WTC11 (cell line): Measurements from ENCODE around the gene AXIN2. TPM values are rescaled to one million over a fixed set of nuclear protein-coding genes. Genes with fewer than 3 reads are reported as not detected.

Experiments
- ATAC-seq: fragments of 200-7000 bp; cut with Tn5 transposase; 2 replicates; pipeline ENCODE4 v1.10.0; 2021; ENCODE audit warnings: mild to moderate bottlenecking, moderate library complexity
- CTCF ChIA-PET: fragments of 300-600 bp; sonication (Branson Sonifier 250); formaldehyde crosslinking; loops from one replicate; lab custom pipeline; 2021; ENCODE audit warnings: antibody characterized with exemption; lab: Charles Lee
- POLR2A ChIA-PET: fragments of 350-600 bp; sonication (Branson Sonifier 250); formaldehyde crosslinking; loops from one replicate; lab custom pipeline; 2021; ENCODE audit warnings: antibody characterized with exemption; lab: Charles Lee
- DNase-seq: peaks from one replicate; pipeline ENCODE4 v3.0.0; 2021; ENCODE audit warnings: low spot score
- H3K27ac Mint-ChIP-seq: 2 replicates; pipeline ENCODE4 v1.8.0; 2021; ENCODE audit warnings: mixed read lengths
- H3K27me3 Mint-ChIP-seq: 2 replicates; pipeline ENCODE4 v1.8.0; 2021; ENCODE audit warnings: low read depth, mild to moderate bottlenecking, moderate library complexity, mixed read lengths
- H3K36me3 Mint-ChIP-seq: 2 replicates; pipeline ENCODE4 v1.8.0; 2021; ENCODE audit warnings: mixed read lengths
- H3K4me1 Mint-ChIP-seq: 2 replicates; pipeline ENCODE4 v1.8.0; 2022; ENCODE audit warnings: mixed read lengths
- H3K4me3 Mint-ChIP-seq: 2 replicates; pipeline ENCODE4 v1.8.0; 2021; ENCODE audit warnings: mild to moderate bottlenecking, moderate library complexity, mixed read lengths
- H3K9me3 Mint-ChIP-seq: 2 replicates; pipeline ENCODE4 v1.8.0; 2021; ENCODE audit warnings: mixed read lengths
- ESRRA ChIP-seq: sonication (generic); formaldehyde crosslinking; IDR thresholded peaks from 2 replicates; pipeline ENCODE4 v1.8.1; 2022; ENCODE audit warnings: mild to moderate bottlenecking, missing genetic modification reagents, borderline replicate concordance
- FOXJ3 ChIP-seq: sonication (generic); formaldehyde crosslinking; IDR thresholded peaks from 2 replicates; pipeline ENCODE4 v1.9.0; 2021; ENCODE audit warnings: missing genetic modification reagents, mild to moderate bottlenecking, borderline replicate concordance
- IRF2 ChIP-seq: sonication (generic); formaldehyde crosslinking; IDR thresholded peaks from 2 replicates; pipeline ENCODE4 v1.8.0; 2022; ENCODE audit warnings: low read depth, missing genetic modification reagents, borderline replicate concordance
- KAT7 ChIP-seq: sonication (generic); formaldehyde crosslinking; IDR thresholded peaks from 2 replicates; pipeline ENCODE4 v1.8.1; 2023; ENCODE audit warnings: missing genetic modification reagents, mild to moderate bottlenecking, borderline replicate concordance
- MXD4 ChIP-seq: fragments of 250-450 bp; sonication (Bioruptor Pico); IDR thresholded peaks from 2 replicates; pipeline ENCODE4 v1.8.0; 2021; ENCODE audit warnings: mild to moderate bottlenecking, moderate library complexity, borderline replicate concordance
- OVOL2 ChIP-seq: fragments of 250-450 bp; sonication (Bioruptor Pico); IDR thresholded peaks from 2 replicates; pipeline ENCODE4 v1.9.0; 2021; ENCODE audit warnings: mild to moderate bottlenecking, borderline replicate concordance
- SMAD4 ChIP-seq: sonication (generic); formaldehyde crosslinking; IDR thresholded peaks from 2 replicates; pipeline ENCODE4 v1.8.0; 2022; ENCODE audit warnings: mild to moderate bottlenecking, missing genetic modification reagents
- ZBTB21 ChIP-seq: sonication (generic); formaldehyde crosslinking; IDR thresholded peaks from 2 replicates; pipeline ENCODE4 v1.8.1; 2023; ENCODE audit warnings: mild to moderate bottlenecking, missing genetic modification reagents, borderline replicate concordance
- ZNF263 ChIP-seq: sonication (generic); formaldehyde crosslinking; IDR thresholded peaks from 2 replicates; pipeline ENCODE4 v1.8.1; 2022; ENCODE audit warnings: low read depth, mild to moderate bottlenecking, moderate library complexity, missing genetic modification reagents
- total RNA-seq: library from RNA; stranded (reverse); gene quantifications from 3 replicates; pipeline ENCODE4 v1.2.3, GENCODE V29; 2021
- TF ChIP-seq, protein P1 (sequence below): fragments of 250-450 bp; sonication (Bioruptor Pico); IDR thresholded peaks from 2 replicates; pipeline ENCODE4 v1.9.0; 2021; ENCODE audit warnings: moderate library complexity, mild to moderate bottlenecking, inconsistent platforms, borderline replicate concordance
- TF ChIP-seq, protein P2 (sequence below): fragments of 200-600 bp; IDR thresholded peaks from 2 replicates; pipeline ENCODE4 v1.8.0; 2022; ENCODE audit warnings: antibody characterized with exemption
- TF ChIP-seq, protein P3 (sequence below): fragments of 250-450 bp; sonication (Bioruptor Pico); IDR thresholded peaks from 2 replicates; pipeline ENCODE4 v2.1.2; 2022; ENCODE audit warnings: mild to moderate bottlenecking, moderate library complexity
- TF ChIP-seq, protein P4 (sequence below): sonication (generic); formaldehyde crosslinking; IDR thresholded peaks from 2 replicates; pipeline ENCODE4 v1.8.1; 2022; ENCODE audit warnings: mild to moderate bottlenecking, missing genetic modification reagents, moderate library complexity, borderline replicate concordance
- TF ChIP-seq, protein P5 (sequence below): sonication (generic); formaldehyde crosslinking; conservative IDR thresholded peaks from 2 replicates; pipeline ENCODE4 v1.8.1; 2023; ENCODE audit warnings: mild to moderate bottlenecking, low read depth, missing genetic modification reagents, moderate library complexity
- TF ChIP-seq, protein P6 (sequence below): sonication (generic); formaldehyde crosslinking; conservative IDR thresholded peaks from 2 replicates; pipeline ENCODE4 v1.8.1; 2022; ENCODE audit warnings: mild to moderate bottlenecking, missing genetic modification reagents

Gene AXIN2
- total RNA-seq, 1 experiment from 2014 or later, result 35.0 TPM

DNA sequence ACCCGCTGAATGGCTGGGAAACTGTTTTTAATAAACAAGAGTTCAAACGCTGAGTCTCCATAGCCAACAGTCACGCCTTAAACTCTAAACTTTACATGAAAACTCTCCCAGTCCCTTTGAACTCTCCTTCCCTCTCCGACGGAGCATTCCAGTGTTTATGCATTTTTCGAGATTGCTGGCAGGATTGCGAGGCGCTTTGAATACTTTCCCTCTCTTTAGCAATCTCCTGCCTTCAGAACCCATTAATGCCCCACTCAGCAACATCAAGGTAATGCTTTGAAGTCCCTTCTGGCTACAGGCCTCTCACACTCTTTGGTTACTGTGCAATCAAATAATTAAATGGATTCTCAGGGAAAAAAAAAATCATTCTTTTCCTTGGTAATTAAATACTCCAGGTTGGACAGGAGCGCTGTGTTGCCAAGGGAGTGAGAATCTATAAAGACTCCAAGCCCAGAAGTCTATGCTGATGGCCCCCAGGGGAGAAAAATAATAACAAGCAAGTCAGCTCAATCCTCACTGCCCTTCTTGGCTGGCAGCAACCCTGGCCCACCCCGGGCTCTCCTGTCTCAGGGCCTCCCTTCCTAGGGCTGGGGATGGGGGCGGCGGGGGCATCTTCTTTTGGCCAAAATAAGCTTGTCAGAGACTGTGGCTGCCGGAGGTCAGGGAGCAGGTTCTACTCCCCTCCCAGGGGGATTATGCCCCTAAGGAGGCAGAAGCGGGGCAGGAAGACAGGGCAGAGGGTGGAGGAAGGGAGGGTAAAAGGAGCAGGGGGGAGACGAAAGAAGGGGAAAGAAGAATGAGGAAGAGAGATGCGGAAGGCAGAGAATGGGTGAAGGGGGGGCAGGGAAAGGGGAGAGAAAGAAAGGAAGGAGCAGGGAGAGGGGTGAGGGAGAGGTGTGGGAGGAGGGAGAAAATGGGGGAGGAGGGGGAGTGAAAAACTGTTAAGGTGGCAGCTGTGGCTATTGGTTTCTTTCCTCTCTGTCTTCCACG lies 45.2 kb downstream of the AXIN2 start:
- Mint-ChIP-seq H3K9me3 (peaks cover 7% of the 10 kb centered on the region), H3K27me3 (peaks cover 3% of the 10 kb centered on the region; the same call in 1 of the 2 replicates), H3K27ac (no peak overlapping the region; the same call in 1 of the 2 replicates), H3K4me1 (peaks cover 19% of the 10 kb centered on the region), H3K36me3 (no peaks in the 10 kb centered on the region; the same call in 1 of the 2 replicates), H3K4me3 (peak overlapping the region; percentile 50)
- TF ChIP-seq, protein P1, sequence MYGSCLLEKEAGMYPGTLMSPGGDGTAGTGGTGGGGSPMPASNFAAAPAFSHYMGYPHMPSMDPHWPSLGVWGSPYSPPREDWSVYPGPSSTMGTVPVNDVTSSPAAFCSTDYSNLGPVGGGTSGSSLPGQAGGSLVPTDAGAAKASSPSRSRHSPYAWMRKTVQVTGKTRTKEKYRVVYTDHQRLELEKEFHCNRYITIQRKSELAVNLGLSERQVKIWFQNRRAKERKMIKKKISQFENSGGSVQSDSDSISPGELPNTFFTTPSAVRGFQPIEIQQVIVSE (CRISPR knock-in tag), result no peak
- TF ChIP-seq ESRRA (no peak), ZBTB21 (CRISPR knock-in tag) (no peak), IRF2 (CRISPR knock-in tag) (no peak), KAT7 (CRISPR knock-in tag) (no peak), MXD4 (no peak), SMAD4 (no peak), FOXJ3 (no peak), OVOL2 (CRISPR knock-in tag) (no peak), ZNF263 (CRISPR knock-in tag) (peak; percentile 51; the same call in 1 of the 2 replicates)
- TF ChIP-seq, protein P2, sequence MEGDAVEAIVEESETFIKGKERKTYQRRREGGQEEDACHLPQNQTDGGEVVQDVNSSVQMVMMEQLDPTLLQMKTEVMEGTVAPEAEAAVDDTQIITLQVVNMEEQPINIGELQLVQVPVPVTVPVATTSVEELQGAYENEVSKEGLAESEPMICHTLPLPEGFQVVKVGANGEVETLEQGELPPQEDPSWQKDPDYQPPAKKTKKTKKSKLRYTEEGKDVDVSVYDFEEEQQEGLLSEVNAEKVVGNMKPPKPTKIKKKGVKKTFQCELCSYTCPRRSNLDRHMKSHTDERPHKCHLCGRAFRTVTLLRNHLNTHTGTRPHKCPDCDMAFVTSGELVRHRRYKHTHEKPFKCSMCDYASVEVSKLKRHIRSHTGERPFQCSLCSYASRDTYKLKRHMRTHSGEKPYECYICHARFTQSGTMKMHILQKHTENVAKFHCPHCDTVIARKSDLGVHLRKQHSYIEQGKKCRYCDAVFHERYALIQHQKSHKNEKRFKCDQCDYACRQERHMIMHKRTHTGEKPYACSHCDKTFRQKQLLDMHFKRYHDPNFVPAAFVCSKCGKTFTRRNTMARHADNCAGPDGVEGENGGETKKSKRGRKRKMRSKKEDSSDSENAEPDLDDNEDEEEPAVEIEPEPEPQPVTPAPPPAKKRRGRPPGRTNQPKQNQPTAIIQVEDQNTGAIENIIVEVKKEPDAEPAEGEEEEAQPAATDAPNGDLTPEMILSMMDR, result no peak
- TF ChIP-seq, protein P3, sequence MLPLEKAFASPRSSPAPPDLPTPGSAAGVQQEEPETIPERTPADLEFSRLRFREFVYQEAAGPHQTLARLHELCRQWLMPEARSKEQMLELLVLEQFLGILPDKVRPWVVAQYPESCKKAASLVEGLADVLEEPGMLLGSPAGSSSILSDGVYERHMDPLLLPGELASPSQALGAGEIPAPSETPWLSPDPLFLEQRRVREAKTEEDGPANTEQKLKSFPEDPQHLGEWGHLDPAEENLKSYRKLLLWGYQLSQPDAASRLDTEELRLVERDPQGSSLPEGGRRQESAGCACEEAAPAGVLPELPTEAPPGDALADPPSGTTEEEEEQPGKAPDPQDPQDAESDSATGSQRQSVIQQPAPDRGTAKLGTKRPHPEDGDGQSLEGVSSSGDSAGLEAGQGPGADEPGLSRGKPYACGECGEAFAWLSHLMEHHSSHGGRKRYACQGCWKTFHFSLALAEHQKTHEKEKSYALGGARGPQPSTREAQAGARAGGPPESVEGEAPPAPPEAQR (CRISPR knock-in tag), result 0 out of 2 replicates have a peak, but pooled peaks have one; percentile 34
- TF ChIP-seq, protein P4, sequence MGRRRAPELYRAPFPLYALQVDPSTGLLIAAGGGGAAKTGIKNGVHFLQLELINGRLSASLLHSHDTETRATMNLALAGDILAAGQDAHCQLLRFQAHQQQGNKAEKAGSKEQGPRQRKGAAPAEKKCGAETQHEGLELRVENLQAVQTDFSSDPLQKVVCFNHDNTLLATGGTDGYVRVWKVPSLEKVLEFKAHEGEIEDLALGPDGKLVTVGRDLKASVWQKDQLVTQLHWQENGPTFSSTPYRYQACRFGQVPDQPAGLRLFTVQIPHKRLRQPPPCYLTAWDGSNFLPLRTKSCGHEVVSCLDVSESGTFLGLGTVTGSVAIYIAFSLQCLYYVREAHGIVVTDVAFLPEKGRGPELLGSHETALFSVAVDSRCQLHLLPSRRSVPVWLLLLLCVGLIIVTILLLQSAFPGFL, result no peak
- TF ChIP-seq, protein P5, sequence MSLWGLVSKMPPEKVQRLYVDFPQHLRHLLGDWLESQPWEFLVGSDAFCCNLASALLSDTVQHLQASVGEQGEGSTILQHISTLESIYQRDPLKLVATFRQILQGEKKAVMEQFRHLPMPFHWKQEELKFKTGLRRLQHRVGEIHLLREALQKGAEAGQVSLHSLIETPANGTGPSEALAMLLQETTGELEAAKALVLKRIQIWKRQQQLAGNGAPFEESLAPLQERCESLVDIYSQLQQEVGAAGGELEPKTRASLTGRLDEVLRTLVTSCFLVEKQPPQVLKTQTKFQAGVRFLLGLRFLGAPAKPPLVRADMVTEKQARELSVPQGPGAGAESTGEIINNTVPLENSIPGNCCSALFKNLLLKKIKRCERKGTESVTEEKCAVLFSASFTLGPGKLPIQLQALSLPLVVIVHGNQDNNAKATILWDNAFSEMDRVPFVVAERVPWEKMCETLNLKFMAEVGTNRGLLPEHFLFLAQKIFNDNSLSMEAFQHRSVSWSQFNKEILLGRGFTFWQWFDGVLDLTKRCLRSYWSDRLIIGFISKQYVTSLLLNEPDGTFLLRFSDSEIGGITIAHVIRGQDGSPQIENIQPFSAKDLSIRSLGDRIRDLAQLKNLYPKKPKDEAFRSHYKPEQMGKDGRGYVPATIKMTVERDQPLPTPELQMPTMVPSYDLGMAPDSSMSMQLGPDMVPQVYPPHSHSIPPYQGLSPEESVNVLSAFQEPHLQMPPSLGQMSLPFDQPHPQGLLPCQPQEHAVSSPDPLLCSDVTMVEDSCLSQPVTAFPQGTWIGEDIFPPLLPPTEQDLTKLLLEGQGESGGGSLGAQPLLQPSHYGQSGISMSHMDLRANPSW (CRISPR knock-in tag), result no peak
- TF ChIP-seq, protein P6, sequence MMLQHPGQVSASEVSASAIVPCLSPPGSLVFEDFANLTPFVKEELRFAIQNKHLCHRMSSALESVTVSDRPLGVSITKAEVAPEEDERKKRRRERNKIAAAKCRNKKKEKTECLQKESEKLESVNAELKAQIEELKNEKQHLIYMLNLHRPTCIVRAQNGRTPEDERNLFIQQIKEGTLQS (CRISPR knock-in tag), result no peak
- CTCF ChIA-PET, result interaction anchor here (0.6 kb wide), 1 partner anchor 673 kb away, joined by 4 read pairs; no protein-coding TSS in a partner anchor
- DNase-seq (no peak), ATAC-seq (peak; percentile 61)
- POLR2A ChIA-PET, result no interaction called here
